Trophoblast cell (in vitro differentiated cells and primary cell): ENCODE data around the gene PLRG1.

ENCODE experiments used
- DNase-seq, 2 donors: peaks; one replicate each; pipeline ENCODE4 v3.0.0-alpha.2; 2016
- H2AFZ ChIP-seq: 2 replicates; pipeline ENCODE4 v1.6.1; 2013; ENCODE audit warnings: low read length, moderate library complexity, mild to moderate bottlenecking; ENCODE audit not compliant: insufficient read depth, poor library complexity
- H2AK5ac ChIP-seq: 2 replicates; pipeline ENCODE4 v1.6.1; 2013; ENCODE audit warnings: mild to moderate bottlenecking, low read length
- H2BK120ac ChIP-seq: 2 replicates; pipeline ENCODE4 v1.6.1; 2013; ENCODE audit warnings: low read length, mild to moderate bottlenecking, moderate library complexity; ENCODE audit not compliant: insufficient read depth, poor library complexity
- H2BK12ac ChIP-seq: 2 replicates; pipeline ENCODE4 v1.6.1; 2013; ENCODE audit warnings: mild to moderate bottlenecking, low read length, moderate library complexity
- H2BK5ac ChIP-seq: 2 replicates; pipeline ENCODE4 v1.6.1; 2013; ENCODE audit warnings: low read length, low read depth, moderate library complexity, mild to moderate bottlenecking; ENCODE audit not compliant: poor library complexity
- H3K14ac ChIP-seq: 2 replicates; pipeline ENCODE4 v1.6.1; 2013; ENCODE audit warnings: mild to moderate bottlenecking, low read length
- H3K18ac ChIP-seq: 2 replicates; pipeline ENCODE4 v1.6.1; 2013; ENCODE audit warnings: mild to moderate bottlenecking, low read length
- H3K23ac ChIP-seq: 2 replicates; pipeline ENCODE4 v1.6.1; 2013; ENCODE audit warnings: low read length
- H3K27ac ChIP-seq: 2 replicates; pipeline ENCODE4 v1.5.1; 2013; ENCODE audit warnings: low read depth, mild to moderate bottlenecking, inconsistent platforms, low read length, moderate library complexity
- H3K27me3 ChIP-seq: 2 replicates; pipeline ENCODE4 v1.6.1; 2013; ENCODE audit warnings: inconsistent platforms, mild to moderate bottlenecking, low read length, moderate library complexity; ENCODE audit not compliant: insufficient read depth
- H3K36me3 ChIP-seq, 2 experiments: 1 replicate in 1 of 2; 2 replicates in 1 of 2; pipeline ENCODE4 v1.6.1; 2013; ENCODE audit warnings: low read length in 2 of 2, mild to moderate bottlenecking in 2 of 2, moderate library complexity in 1 of 2; ENCODE audit not compliant: insufficient read depth in 2 of 2, control insufficient read depth in 1 of 2
- H3K4ac ChIP-seq: 2 replicates; pipeline ENCODE4 v1.6.1; 2013; ENCODE audit warnings: low read depth, mild to moderate bottlenecking, low read length, moderate library complexity
- H3K4me1 ChIP-seq, 2 experiments: 1 replicate in 1 of 2; 2 replicates in 1 of 2; pipeline ENCODE4 v1.6.1; 2013; ENCODE audit warnings: low read length in 2 of 2, mild to moderate bottlenecking in 2 of 2, moderate library complexity in 1 of 2; ENCODE audit not compliant: insufficient read depth in 2 of 2, control insufficient read depth in 1 of 2
- H3K4me2 ChIP-seq: 2 replicates; pipeline ENCODE4 v1.6.1; 2013; ENCODE audit warnings: inconsistent platforms, mild to moderate bottlenecking, low read length, moderate library complexity
- H3K4me3 ChIP-seq: 2 replicates; pipeline ENCODE4 v1.5.1; 2013; ENCODE audit warnings: mild to moderate bottlenecking, low read depth, low read length, inconsistent platforms
- H3K79me1 ChIP-seq: one replicate; pipeline ENCODE4 v1.6.1; 2013; ENCODE audit warnings: low read length
- H3K79me2 ChIP-seq: 2 replicates; pipeline ENCODE4 v1.6.1; 2013; ENCODE audit warnings: low read length, mild to moderate bottlenecking; ENCODE audit not compliant: control insufficient read depth, insufficient read depth, poor library complexity
- H3K9ac ChIP-seq: 2 replicates; pipeline ENCODE4 v1.6.1; 2013; ENCODE audit warnings: mild to moderate bottlenecking, low read length
- H3K9me3 ChIP-seq: 2 replicates; pipeline ENCODE4 v1.6.1; 2013; ENCODE audit warnings: low read depth, mild to moderate bottlenecking, control low read depth, inconsistent platforms, low read length; ENCODE audit not compliant: insufficient read depth
- H4K12ac ChIP-seq: 2 replicates; pipeline ENCODE4 v1.6.1; 2013; ENCODE audit warnings: low read depth, mild to moderate bottlenecking, low read length, moderate library complexity
- H4K8ac ChIP-seq: 2 replicates; pipeline ENCODE4 v1.6.1; 2013; ENCODE audit warnings: low read depth, mild to moderate bottlenecking, low read length, moderate library complexity
- H4K91ac ChIP-seq: one replicate; pipeline ENCODE4 v1.6.1; 2013; ENCODE audit warnings: low read depth, mild to moderate bottlenecking, low read length, moderate library complexity
- WGBS: extraction: QIAGEN DNeasy Blood & Tissue Kit; methylation state at CpG from one replicate; pipeline ENCODE4 v1.1.7; 2013; ENCODE audit warnings: missing lambda C conversion rate; ENCODE audit not compliant: insufficient read length, insufficient coverage; ENCODE audit errors: extremely low coverage; 5-methylcytosine and 5-hydroxymethylcytosine counted together

Gene PLRG1

GRCh38 chr4:154527308-154527707 lies 22.9 kb downstream of the PLRG1 start:
- no peak overlapping the region for H2BK5ac ChIP-seq
- DNase-seq: no peak
- no CpG with 5 or more reads among the region's 4 CpGs for WGBS
- no peak overlapping the region for H2AK5ac ChIP-seq
- no peak overlapping the region for H3K27ac ChIP-seq
- H2AFZ ChIP-seq: no peak overlapping the region
- H3K27me3 ChIP-seq: no peaks in the 10 kb centered on the region
- no peak overlapping the region for H4K8ac ChIP-seq
- no peak overlapping the region for H2BK12ac ChIP-seq
- no peak overlapping the region for H3K4ac ChIP-seq
- H2BK120ac ChIP-seq: no peak overlapping the region
- no peaks in the 10 kb centered on the region for H3K9me3 ChIP-seq
- no peaks in the 10 kb centered on the region for H3K4me1 ChIP-seq
- H4K12ac ChIP-seq: no peak overlapping the region
- no peak overlapping the region for H3K14ac ChIP-seq
- H3K23ac ChIP-seq: no peak overlapping the region
- no peaks in the 10 kb centered on the region for H3K79me2 ChIP-seq
- H3K18ac ChIP-seq: no peak overlapping the region
- H4K91ac ChIP-seq: no peak overlapping the region
- no peak overlapping the region for H3K4me2 ChIP-seq
- no peaks in the 10 kb centered on the region for H3K79me1 ChIP-seq
- H3K4me3 ChIP-seq: no peak overlapping the region
- H3K9ac ChIP-seq: no peak overlapping the region
- no peaks in the 10 kb centered on the region for H3K36me3 ChIP-seq

GRCh38 chr4:154526151-154526550 lies 24.0 kb downstream of the PLRG1 start:
- Histone ChIP-seq H4K91ac (no peak overlapping the region), H3K14ac (no peak overlapping the region), H3K9ac (no peak overlapping the region), H2AFZ (no peak overlapping the region), H3K27me3 (no peaks in the 10 kb centered on the region), H3K4me1 (no peaks in the 10 kb centered on the region), H3K9me3 (no peaks in the 10 kb centered on the region), H2BK5ac (no peak overlapping the region), H3K4ac (no peak overlapping the region), H2BK120ac (no peak overlapping the region), H3K23ac (no peak overlapping the region), H2AK5ac (no peak overlapping the region), H4K8ac (no peak overlapping the region), H3K36me3 (no peaks in the 10 kb centered on the region), H2BK12ac (no peak overlapping the region), H3K4me3 (no peak overlapping the region), H3K79me1 (no peaks in the 10 kb centered on the region), H3K4me2 (no peak overlapping the region), H3K27ac (no peak overlapping the region), H3K18ac (no peak overlapping the region), H4K12ac (no peak overlapping the region), H3K79me2 (no peaks in the 10 kb centered on the region)
- DNase-seq: no peak
- WGBS: no CpG with 5 or more reads among the region's 2 CpGs

GRCh38 chr4:154521607-154522006 lies 28.6 kb downstream of the PLRG1 start:
- Histone ChIP-seq H2BK12ac (no peak overlapping the region), H3K36me3 (no peaks in the 10 kb centered on the region), H3K9ac (no peak overlapping the region), H2BK120ac (no peak overlapping the region), H3K23ac (no peak overlapping the region), H4K12ac (no peak overlapping the region), H3K4me1 (no peaks in the 10 kb centered on the region), H2AK5ac (no peak overlapping the region), H3K9me3 (no peaks in the 10 kb centered on the region), H3K4ac (no peak overlapping the region), H4K91ac (no peak overlapping the region), H3K4me2 (no peak overlapping the region), H3K27ac (no peak overlapping the region), H3K79me1 (no peaks in the 10 kb centered on the region), H4K8ac (no peak overlapping the region), H2AFZ (no peak overlapping the region), H2BK5ac (no peak overlapping the region), H3K27me3 (no peaks in the 10 kb centered on the region), H3K4me3 (no peak overlapping the region), H3K79me2 (no peaks in the 10 kb centered on the region), H3K14ac (no peak overlapping the region), H3K18ac (no peak overlapping the region)
- no peak for DNase-seq

DNA sequence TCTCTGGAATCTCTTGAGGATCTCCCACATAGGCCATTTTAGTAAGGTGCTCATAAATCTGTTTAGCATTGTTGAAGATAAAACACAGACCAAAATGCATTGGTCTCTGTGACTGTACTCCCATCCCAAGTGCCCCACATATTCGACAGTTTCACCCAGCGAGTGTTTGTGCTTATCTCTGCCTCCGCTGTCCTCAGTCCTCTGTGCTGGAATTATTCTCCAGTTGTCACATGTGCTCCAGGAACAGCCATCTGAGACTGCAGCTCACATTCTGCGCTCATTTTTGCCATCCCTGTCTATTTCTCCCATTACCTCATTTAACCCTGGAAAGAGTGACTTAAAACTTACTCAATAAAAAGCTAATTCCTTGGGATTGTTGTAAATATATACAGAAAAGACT lies 31.0 kb downstream of the PLRG1 start:
- no CpG with 5 or more reads among the region's 4 CpGs for WGBS
- H3K36me3 ChIP-seq: peaks cover 0 to 1% of the 10 kb centered on the region in 2 experiments

More for the DNA sequence above, 31.0 kb downstream of the PLRG1 start:
- H3K9me3 ChIP-seq: no peaks in the 10 kb centered on the region
- H2AFZ ChIP-seq: no peak overlapping the region
- H3K23ac ChIP-seq: no peak overlapping the region
- no peak overlapping the region for H3K18ac ChIP-seq
- no peak overlapping the region for H4K91ac ChIP-seq
- no peak overlapping the region for H3K4me2 ChIP-seq
- no peaks in the 10 kb centered on the region for H3K79me2 ChIP-seq
- no peak for DNase-seq
- no peak overlapping the region for H2BK12ac ChIP-seq
- no peak overlapping the region for H3K14ac ChIP-seq
- no peaks in the 10 kb centered on the region for H3K27me3 ChIP-seq
- no peak overlapping the region for H3K27ac ChIP-seq
- no peak overlapping the region for H3K4ac ChIP-seq
- H2AK5ac ChIP-seq: no peak overlapping the region
- no peak overlapping the region for H4K8ac ChIP-seq
- H3K4me1 ChIP-seq: no peaks in the 10 kb centered on the region
- no peak overlapping the region for H2BK120ac ChIP-seq
- no peaks in the 10 kb centered on the region for H3K79me1 ChIP-seq
- H4K12ac ChIP-seq: no peak overlapping the region
- no peak overlapping the region for H3K4me3 ChIP-seq
- no peak overlapping the region for H3K9ac ChIP-seq
- H2BK5ac ChIP-seq: no peak overlapping the region
